H54 (cell line): Measurements from ENCODE around the gene ABCD4.
A peak's percentile ranks its signal among the peaks of the same experiment; 100 is the strongest.

Experiments
- DNase-seq: peaks from one replicate; pipeline ENCODE4 v3.0.0; 2011; ENCODE audit warnings: low spot score, mixed read lengths; ENCODE audit not compliant: insufficient read length
- FAIRE-seq: peaks from 3 replicates; lab custom pipeline; 2011; peaks lifted over from hg19 to GRCh38; lab: Jason Lieb, UNC
- POLR2A ChIP-seq: IDR thresholded peaks from 2 replicates; pipeline ENCODE4 v1.6.1; 2011; ENCODE audit warnings: low read depth, mild to moderate bottlenecking, low read length

The ABCD4 gene

GRCh38 chr14:74325446-74325845 is 22.7 kb upstream of the ABCD4 start:
- no peak for TF ChIP-seq POLR2A
- FAIRE-seq = no peak
- DNase-seq = no peak

- FAIRE-seq = no peak
- DNase-seq = peak; percentile 31
- no peak for TF ChIP-seq POLR2A
Observed at GRCh38 chr14:74324931-74325361, 22.2 kb upstream of the ABCD4 start.

GRCh38 chr14:74314576-74314975 is 11.8 kb upstream of the ABCD4 start:
- no peak for TF ChIP-seq POLR2A
- no peak for DNase-seq
- no peak for FAIRE-seq

- DNase-seq (no peak), FAIRE-seq (no peak)
- no peak for TF ChIP-seq POLR2A
Observed at GRCh38 chr14:74313601-74314000, 10.9 kb upstream of the ABCD4 start.

GRCh38 chr14:74312161-74312560 is 9.4 kb upstream of the ABCD4 start:
- FAIRE-seq (no peak), DNase-seq (no peak)
- no peak for TF ChIP-seq POLR2A

GRCh38 chr14:74309125-74310022 is 6.6 kb upstream of the ABCD4 start:
- FAIRE-seq = no peak
- TF ChIP-seq POLR2A = no peak
- DNase-seq = no peak

GRCh38 chr14:74308695-74309094 is 6.0 kb upstream of the ABCD4 start:
- no peak for FAIRE-seq
- DNase-seq = no peak
- TF ChIP-seq POLR2A = no peak

- FAIRE-seq (no peak), DNase-seq (peak; percentile 12)
- TF ChIP-seq POLR2A = no peak
Observed at GRCh38 chr14:74302152-74302628, 544 bp downstream of the ABCD4 start.

- FAIRE-seq (no peak), DNase-seq (no peak)
- no peak for TF ChIP-seq POLR2A
Observed at GRCh38 chr14:74301594-74302151, 1.1 kb downstream of the ABCD4 start.

- FAIRE-seq (no peak), DNase-seq (no peak)
- TF ChIP-seq POLR2A = no peak
Observed at GRCh38 chr14:74299061-74299545, 3.6 kb downstream of the ABCD4 start.

- FAIRE-seq = no peak
- no peak for DNase-seq
- no peak for TF ChIP-seq POLR2A
Observed at GRCh38 chr14:74297986-74298385, 4.7 kb downstream of the ABCD4 start.

GRCh38 chr14:74296037-74296467 is 6.7 kb downstream of the ABCD4 start:
- FAIRE-seq (no peak), DNase-seq (no peak)
- TF ChIP-seq POLR2A = no peak

GRCh38 chr14:74293606-74294005 is 9.1 kb downstream of the ABCD4 start:
- DNase-seq = no peak
- no peak for FAIRE-seq
- no peak for TF ChIP-seq POLR2A

- no peak for DNase-seq
- FAIRE-seq = no peak
- TF ChIP-seq POLR2A = no peak
Observed at GRCh38 chr14:74292061-74292460, 10.7 kb downstream of the ABCD4 start.
